Upper lobe of left lung (tissue), 6 donors: ENCODE measurements around the gene ABCA9. TPM values are rescaled to one million over a fixed set of nuclear protein-coding genes. Genes with fewer than 3 reads are reported as not detected.

ENCODE experiments used
- ATAC-seq, 2 donors: fragments of 200-7000 bp; cut with Tn5 transposase; one replicate each; pipeline ENCODE4 v1.9.1; 2022; ENCODE audit warnings: mild to moderate bottlenecking in 2 of 2, moderate library complexity in 2 of 2; ENCODE audit not compliant: low FRiP score in 2 of 2
- DNase-seq, 2 donors: peaks; one replicate each; pipeline ENCODE4 v3.0.0-alpha.2; 2019 to 2020
- H3K27ac ChIP-seq, 4 donors: fragments of 200-600 bp; sonication (generic); one replicate each; pipeline ENCODE4 v1.5.1; 2016 to 2019
- H3K27me3 ChIP-seq, 4 donors: fragments of 200-600 bp; sonication (generic); one replicate each; pipeline ENCODE4 v1.5.1; 2017 to 2019
- H3K36me3 ChIP-seq, 4 donors: fragments of 200-600 bp; sonication (generic); one replicate each; pipeline ENCODE4 v1.5.1; 2016 to 2019
- H3K4me1 ChIP-seq, 4 donors: fragments of 200-600 bp; sonication (generic); one replicate each; pipeline ENCODE4 v1.5.1; 2018 to 2019
- H3K4me3 ChIP-seq, 4 donors: fragments of 200-600 bp; sonication (generic); one replicate each; pipeline ENCODE4 v1.5.1; 2017 to 2019; ENCODE audit warnings: mild to moderate bottlenecking in 2 of 4, moderate library complexity in 1 of 4
- H3K9me3 ChIP-seq, 4 donors: fragments of 200-600 bp; sonication (generic); one replicate each; pipeline ENCODE4 v1.5.1; 2018 to 2019
- EP300 ChIP-seq, 4 donors: sonication (generic); formaldehyde crosslinking; IDR thresholded peaks; one replicate each; pipeline ENCODE4 v1.5.1; 2017; ENCODE audit warnings: antibody characterized with exemption in 4 of 4, control low read depth in 2 of 4
- POLR2A ChIP-seq, 4 donors: fragments of 450-650 bp; IDR thresholded peaks; one replicate each; pipeline ENCODE4 v1.5.1; 2016 to 2017; ENCODE audit warnings: antibody characterized with exemption in 4 of 4, mild to moderate bottlenecking in 2 of 4
- POLR2AphosphoS5 ChIP-seq, 2 donors: sonication (generic); formaldehyde crosslinking; IDR thresholded peaks; one replicate each; pipeline ENCODE4 v1.5.1; 2017; ENCODE audit warnings: antibody characterized with exemption in 2 of 2
- WGBS, 2 donors: methylation state at CpG; one replicate each; pipeline ENCODE4 v1.1.5; 2017 to 2018; 5-methylcytosine and 5-hydroxymethylcytosine counted together
- total RNA-seq, 6 donors: library from RNA; depleted of rRNA in 4 of 6; stranded (reverse); fragments of >200 nt in 4 of 6; gene quantifications; one replicate each; pipeline versions ENCODE4 v1.1.0 to v1.2.1, GENCODE V29; 2016 to 2021
- TF ChIP-seq, protein P1 (sequence below), 6 experiments: fragments of 450-650 bp in 4 of 6; fragments of 200-600 bp in 2 of 6; sonication (generic) in 2 of 6; IDR thresholded peaks; one replicate each; pipeline ENCODE4 v1.5.1; 2016 to 2019; ENCODE audit warnings: antibody characterized with exemption in 6 of 6
- donor health status: DM: no; HTN: no; CAD: no; lungs with moderate emphysema.
- donor health status: DM: no; HTN: yes; CAD: no; lungs with severe emphysema.

ABCA9 gene
- total RNA-seq, 6 donors from 2014 or later = 3.8 to 46.1 (median 9.8) TPM

DNA sequence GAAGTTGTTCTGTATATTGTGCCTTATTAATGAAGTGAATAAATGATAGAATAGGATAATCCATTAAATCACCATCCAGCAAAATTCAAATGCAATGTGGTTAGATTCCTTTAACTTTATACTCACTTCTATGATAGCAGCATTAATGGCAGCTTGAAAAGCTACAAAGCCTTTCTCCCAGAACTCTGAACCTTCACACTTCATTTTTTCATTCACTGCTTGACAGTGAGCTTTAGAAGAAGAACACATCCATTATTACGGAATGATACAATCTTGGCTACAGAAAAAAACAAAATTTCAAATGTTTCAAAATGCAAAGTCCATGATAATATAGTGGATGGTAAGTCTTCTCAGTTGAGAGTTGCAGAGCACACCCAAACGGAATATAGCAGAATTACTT, 16.4 kb downstream of the ABCA9 start:
- DNase-seq (no peak), ATAC-seq (no peak)
- H3K27me3 ChIP-seq = no peaks in the 10 kb centered on the region
- no peaks in the 10 kb centered on the region for H3K36me3 ChIP-seq
- peaks cover 4 to 16% (median 7%) of the 10 kb centered on the region in 4 donors for H3K4me1 ChIP-seq
- TF ChIP-seq POLR2A (IDR thresholded peaks at IDR 0.05) (no peak), EP300 (IDR thresholded peaks at IDR 0.05) (no peak), POLR2AphosphoS5 (IDR thresholded peaks at IDR 0.05) (no peak)
- TF ChIP-seq, protein P1, sequence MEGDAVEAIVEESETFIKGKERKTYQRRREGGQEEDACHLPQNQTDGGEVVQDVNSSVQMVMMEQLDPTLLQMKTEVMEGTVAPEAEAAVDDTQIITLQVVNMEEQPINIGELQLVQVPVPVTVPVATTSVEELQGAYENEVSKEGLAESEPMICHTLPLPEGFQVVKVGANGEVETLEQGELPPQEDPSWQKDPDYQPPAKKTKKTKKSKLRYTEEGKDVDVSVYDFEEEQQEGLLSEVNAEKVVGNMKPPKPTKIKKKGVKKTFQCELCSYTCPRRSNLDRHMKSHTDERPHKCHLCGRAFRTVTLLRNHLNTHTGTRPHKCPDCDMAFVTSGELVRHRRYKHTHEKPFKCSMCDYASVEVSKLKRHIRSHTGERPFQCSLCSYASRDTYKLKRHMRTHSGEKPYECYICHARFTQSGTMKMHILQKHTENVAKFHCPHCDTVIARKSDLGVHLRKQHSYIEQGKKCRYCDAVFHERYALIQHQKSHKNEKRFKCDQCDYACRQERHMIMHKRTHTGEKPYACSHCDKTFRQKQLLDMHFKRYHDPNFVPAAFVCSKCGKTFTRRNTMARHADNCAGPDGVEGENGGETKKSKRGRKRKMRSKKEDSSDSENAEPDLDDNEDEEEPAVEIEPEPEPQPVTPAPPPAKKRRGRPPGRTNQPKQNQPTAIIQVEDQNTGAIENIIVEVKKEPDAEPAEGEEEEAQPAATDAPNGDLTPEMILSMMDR (IDR thresholded peaks at IDR 0.05) = no peak
- no peak overlapping the region for H3K4me3 ChIP-seq
- no peaks in the 10 kb centered on the region for H3K9me3 ChIP-seq
- no peak overlapping the region for H3K27ac ChIP-seq
- 75 to 91% methylated on average over 2 of the region's 2 CpGs for WGBS, 2 donors

DNA sequence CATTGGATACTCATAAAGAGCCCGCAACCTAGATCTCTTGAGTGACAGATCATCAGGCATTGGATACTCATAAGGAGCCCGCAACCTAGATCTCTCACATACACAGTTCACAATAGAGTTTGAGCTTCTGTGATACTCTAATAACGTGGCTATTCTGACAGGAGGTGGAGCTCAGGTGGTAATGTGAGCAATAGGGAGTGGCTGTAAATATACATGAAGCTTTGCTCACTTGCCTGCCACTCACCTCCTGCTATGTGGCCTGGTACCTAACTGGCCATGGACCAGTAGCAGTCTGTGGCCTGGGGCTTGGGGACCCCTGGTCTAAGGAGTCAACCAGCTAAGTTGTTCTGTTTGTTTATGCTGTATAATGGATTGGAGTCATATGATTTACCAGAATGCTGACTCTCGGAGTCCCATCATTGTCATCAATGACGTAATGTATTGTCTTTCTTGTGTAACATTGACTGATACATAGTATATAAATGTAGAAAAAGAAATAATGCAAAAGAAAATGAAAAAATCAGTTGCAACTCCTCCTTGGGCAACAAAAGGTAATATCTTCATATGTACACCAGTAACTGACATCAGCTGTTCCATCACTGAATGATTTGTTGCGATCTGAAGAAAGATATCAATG, 17.5 kb downstream of the ABCA9 start:
- Histone ChIP-seq H3K9me3 (no peaks in the 10 kb centered on the region), H3K36me3 (no peaks in the 10 kb centered on the region), H3K4me1 (peaks cover 4 to 14% (median 7%) of the 10 kb centered on the region in 4 donors), H3K4me3 (no peak overlapping the region), H3K27me3 (no peaks in the 10 kb centered on the region), H3K27ac (no peak overlapping the region)
- TF ChIP-seq EP300 (IDR thresholded peaks at IDR 0.05) (no peak), POLR2A (IDR thresholded peaks at IDR 0.05) (no peak), POLR2AphosphoS5 (IDR thresholded peaks at IDR 0.05) (no peak)
- TF ChIP-seq, protein P1 (IDR thresholded peaks at IDR 0.05) = no peak
- ATAC-seq (no peak), DNase-seq (no peak)
- 87 to 93% methylated on average over 5 to 6 of the region's 6 CpGs for WGBS, 2 donors

DNA sequence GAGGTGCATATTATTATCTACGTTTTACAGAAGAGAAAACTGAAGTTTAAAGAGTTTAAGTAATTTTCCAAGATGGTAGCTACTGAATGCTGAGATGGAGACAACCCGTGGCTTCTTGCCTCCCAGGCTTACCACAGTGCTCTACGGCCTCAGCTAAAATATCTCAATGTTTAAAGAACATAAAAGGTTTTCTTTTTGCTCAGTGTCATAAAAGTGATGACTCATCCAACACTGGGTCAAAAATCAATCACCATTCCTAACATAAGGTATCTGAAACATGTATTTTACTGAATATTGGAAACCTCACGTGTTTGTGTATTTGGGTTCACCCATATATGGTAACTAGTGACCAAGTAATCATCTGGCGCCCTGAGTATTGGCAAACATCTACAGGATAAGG, 18.4 kb downstream of the ABCA9 start:
- DNase-seq = no peak
- no peak overlapping the region for H3K4me3 ChIP-seq
- H3K4me1 ChIP-seq = peaks cover 3 to 6% (median 4%) of the 10 kb centered on the region in 4 donors
- TF ChIP-seq EP300 (IDR thresholded peaks at IDR 0.05) (no peak), POLR2A (IDR thresholded peaks at IDR 0.05) (no peak)
- TF ChIP-seq, protein P1 (IDR thresholded peaks at IDR 0.05) = no peak
- peaks cover 0 to 2% (median 2%) of the 10 kb centered on the region in 4 donors for H3K9me3 ChIP-seq
- WGBS, 2 donors = 89 to 93% methylated on average over 5 of the region's 5 CpGs
- no peaks in the 10 kb centered on the region for H3K36me3 ChIP-seq
- H3K27me3 ChIP-seq = no peaks in the 10 kb centered on the region
- ATAC-seq = no peak
- H3K27ac ChIP-seq = no peak overlapping the region

DNA sequence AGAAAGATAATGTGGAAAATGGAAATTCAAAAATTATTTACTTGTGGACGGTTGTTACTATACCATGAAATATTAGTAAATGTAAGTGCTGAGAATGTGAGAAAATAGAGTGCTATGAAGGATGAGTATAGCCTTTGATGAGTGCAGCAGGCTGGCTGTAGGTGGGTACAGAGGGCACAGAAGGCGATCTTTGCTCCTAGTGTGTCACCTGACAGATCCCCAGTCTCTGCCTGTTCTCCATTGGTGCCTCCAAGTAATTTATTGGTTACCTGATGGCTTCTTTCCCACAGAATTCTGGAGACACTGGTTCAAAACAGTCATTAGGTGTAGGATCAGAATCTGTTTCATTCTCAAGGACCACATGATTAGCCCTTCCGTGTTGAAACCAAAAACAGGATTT, 28.9 kb downstream of the ABCA9 start:
- 87 to 91% methylated on average over 3 of the region's 3 CpGs for WGBS, 2 donors
- no peak for DNase-seq
- TF ChIP-seq POLR2A (IDR thresholded peaks at IDR 0.05) = no peak
- TF ChIP-seq, protein P1 (IDR thresholded peaks at IDR 0.05) = no peak
- no peak for TF ChIP-seq POLR2AphosphoS5 (IDR thresholded peaks at IDR 0.05)
- TF ChIP-seq EP300 (IDR thresholded peaks at IDR 0.05) = no peak
- Histone ChIP-seq H3K27me3 (no peaks in the 10 kb centered on the region), H3K36me3 (no peaks in the 10 kb centered on the region), H3K9me3 (no peaks in the 10 kb centered on the region), H3K4me1 (no peaks in the 10 kb centered on the region), H3K27ac (no peak overlapping the region), H3K4me3 (no peak overlapping the region)
- ATAC-seq = no peak

DNA sequence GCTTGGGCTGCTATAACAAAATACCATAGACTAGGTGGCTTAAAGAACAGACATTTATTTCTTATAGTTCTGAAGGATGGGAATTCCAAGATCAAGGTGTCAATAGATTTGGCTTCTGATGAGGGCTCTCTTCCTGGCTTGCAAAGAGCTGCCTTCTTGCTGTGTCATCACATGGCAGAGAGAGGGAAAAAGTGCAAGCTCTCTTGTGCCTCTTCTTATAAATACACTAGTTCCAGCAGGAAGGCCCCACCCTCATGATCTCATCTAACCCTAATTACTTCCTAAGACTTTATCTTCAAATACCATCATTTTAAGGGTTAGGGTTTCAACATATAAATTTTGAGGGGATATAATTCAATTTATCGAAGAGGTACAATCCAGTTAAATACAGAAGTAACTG, 30.6 kb downstream of the ABCA9 start:
- H3K9me3 ChIP-seq = no peaks in the 10 kb centered on the region
- no peaks in the 10 kb centered on the region for H3K36me3 ChIP-seq
- TF ChIP-seq, protein P1 (IDR thresholded peaks at IDR 0.05) = no peak
- TF ChIP-seq POLR2AphosphoS5 (IDR thresholded peaks at IDR 0.05) (no peak), EP300 (IDR thresholded peaks at IDR 0.05) (no peak)
- WGBS, 2 donors = 76 to 91% methylated on average over 1 of the region's 1 CpG
- DNase-seq (no peak), ATAC-seq (peak in 1 of 2 donors; percentile 24)
- H3K27me3 ChIP-seq = no peaks in the 10 kb centered on the region
- no peak overlapping the region for H3K27ac ChIP-seq
- H3K4me1 ChIP-seq = no peaks in the 10 kb centered on the region
- H3K4me3 ChIP-seq = no peak overlapping the region
